Ascending aorta (tissue), 2 donors: ENCODE results near the gene SLC6A4. TPM values are rescaled to one million over a fixed set of nuclear protein-coding genes. Genes with fewer than 3 reads are reported as not detected.

Source experiments
- DNase-seq, 2 donors: peaks; one replicate each; pipeline ENCODE4 v3.0.0-alpha.2; 2019; ENCODE audit warnings: low spot score in 2 of 2
- H3K27ac ChIP-seq, 2 donors: fragments of 200-600 bp; sonication (generic); one replicate each; pipeline ENCODE4 v1.5.1; 2016 to 2017; ENCODE audit warnings: mild to moderate bottlenecking in 1 of 2
- H3K27me3 ChIP-seq: fragments of 200-600 bp; sonication (generic); one replicate; pipeline ENCODE4 v1.5.1; 2017
- H3K36me3 ChIP-seq, 2 donors: fragments of 200-600 bp; sonication (generic); one replicate each; pipeline ENCODE4 v1.5.1; 2016
- H3K4me1 ChIP-seq, 2 donors: fragments of 200-600 bp; sonication (generic); one replicate each; pipeline ENCODE4 v1.5.1; 2016 to 2017; ENCODE audit warnings: mild to moderate bottlenecking in 1 of 2
- H3K4me3 ChIP-seq, 2 donors: fragments of 200-600 bp; sonication (generic); one replicate each; pipeline ENCODE4 v1.5.1; 2016 to 2017; ENCODE audit warnings: mild to moderate bottlenecking in 1 of 2
- H3K9me3 ChIP-seq, 2 donors: fragments of 200-600 bp; sonication (generic); one replicate each; pipeline ENCODE4 v1.5.1; 2016
- CTCF ChIP-seq, 3 experiments: fragments of 200-600 bp in 2 of 3; fragments of 450-650 bp in 1 of 3; sonication (generic) in 2 of 3; IDR thresholded peaks; one replicate each; pipeline ENCODE4 v1.5.1; 2016 to 2019; ENCODE audit warnings: antibody characterized with exemption in 3 of 3, mild to moderate bottlenecking in 1 of 3, moderate library complexity in 1 of 3
- intact Hi-C: fragments of 100-400 bp; cut with DNase I; formaldehyde crosslinking; loops from one replicate; pipeline ENCODE4 v1.15.1; 2023
- total RNA-seq: library from RNA; depleted of rRNA; stranded (reverse); fragments of >200 nt; gene quantifications from one replicate; pipeline ENCODE4 v1.1.0, GENCODE V29; 2016

Gene SLC6A4
- total RNA-seq, 1 donor from 2014 or later: 0.85 TPM

- Histone ChIP-seq H3K4me3 (no peak overlapping the region), H3K27me3 (no peaks in the 10 kb centered on the region), H3K27ac (no peak overlapping the region), H3K36me3 (no peaks in the 10 kb centered on the region), H3K9me3 (no peaks in the 10 kb centered on the region), H3K4me1 (no peaks in the 10 kb centered on the region)
- intact Hi-C loops: no loop called here
- no peak for TF ChIP-seq CTCF (IDR thresholded peaks at IDR 0.05)
- peak in 1 of 2 donors; percentile 38 for DNase-seq
Measured at GRCh38 chr17:30229012-30229411, 6.5 kb downstream of the SLC6A4 start.

GRCh38 chr17:30228011-30228410 lies 7.5 kb downstream of the SLC6A4 start:
- no peak overlapping the region for H3K27ac ChIP-seq
- TF ChIP-seq CTCF (IDR thresholded peaks at IDR 0.05): no peak
- no peaks in the 10 kb centered on the region for H3K9me3 ChIP-seq
- no peaks in the 10 kb centered on the region for H3K4me1 ChIP-seq
- H3K4me3 ChIP-seq: no peak overlapping the region
- no peak for DNase-seq
- intact Hi-C loops: no loop called here
- no peaks in the 10 kb centered on the region for H3K36me3 ChIP-seq
- no peaks in the 10 kb centered on the region for H3K27me3 ChIP-seq

- Histone ChIP-seq H3K36me3 (no peaks in the 10 kb centered on the region), H3K9me3 (no peaks in the 10 kb centered on the region), H3K4me3 (no peak overlapping the region), H3K27ac (no peak overlapping the region), H3K4me1 (no peaks in the 10 kb centered on the region), H3K27me3 (no peaks in the 10 kb centered on the region)
- TF ChIP-seq CTCF (IDR thresholded peaks at IDR 0.05): no peak
- no peak for DNase-seq
- intact Hi-C loops: no loop called here
Measured at GRCh38 chr17:30226878-30227277, 8.6 kb downstream of the SLC6A4 start.

GRCh38 chr17:30225919-30226553 lies 9.5 kb downstream of the SLC6A4 start:
- intact Hi-C loops: no loop called here
- Histone ChIP-seq H3K27me3 (no peaks in the 10 kb centered on the region), H3K4me1 (no peaks in the 10 kb centered on the region), H3K4me3 (no peak overlapping the region), H3K27ac (no peak overlapping the region), H3K9me3 (no peaks in the 10 kb centered on the region), H3K36me3 (no peaks in the 10 kb centered on the region)
- no peak for DNase-seq
- TF ChIP-seq CTCF (IDR thresholded peaks at IDR 0.05): no peak

GRCh38 chr17:30225112-30225511 lies 10.4 kb downstream of the SLC6A4 start:
- no peak for TF ChIP-seq CTCF (IDR thresholded peaks at IDR 0.05)

More at GRCh38 chr17:30225112-30225511, 10.4 kb downstream of the SLC6A4 start:
- Histone ChIP-seq H3K4me1 (no peaks in the 10 kb centered on the region), H3K36me3 (no peaks in the 10 kb centered on the region), H3K27ac (no peak overlapping the region), H3K4me3 (no peak overlapping the region), H3K27me3 (no peaks in the 10 kb centered on the region), H3K9me3 (no peaks in the 10 kb centered on the region)
- intact Hi-C loops: no loop called here
- no peak for DNase-seq
